OCI-LY7 (cell line): ENCODE measurements around the gene P2RY8. TPM values are rescaled to one million over a fixed set of nuclear protein-coding genes. Genes with fewer than 3 reads are reported as not detected.

Experiments used
- BruUV-seq: library from RNA; stranded (reverse); fragments of 400-500 nt; replicated peaks from 2 replicates; lab custom pipeline; 2021; lab: Mats Ljungman, UMichigan
- CTCF ChIA-PET: fragments of 300-600 bp; sonication (Branson Sonifier 250); formaldehyde crosslinking; loops from one replicate; lab custom pipeline; 2022; ENCODE audit warnings: antibody characterized with exemption; ENCODE audit not compliant: unreplicated experiment; lab: Charles Lee
- POLR2A ChIA-PET: fragments of 300-600 bp; sonication (Branson Sonifier 250); formaldehyde crosslinking; loops from one replicate; lab custom pipeline; 2022; ENCODE audit warnings: antibody characterized with exemption; lab: Charles Lee
- DNase-seq: peaks from one replicate; pipeline ENCODE4 v3.0.0-alpha.2; 2015; ENCODE audit warnings: low spot score
- H2AFZ ChIP-seq: fragments of 200-600 bp; sonication (generic), shearing (Covaris generic); 2 replicates; pipeline ENCODE4 v1.6.1; 2014; ENCODE audit warnings: mild to moderate bottlenecking, antibody characterized with exemption, low read length, moderate library complexity
- H3K27ac ChIP-seq: fragments of 200-600 bp; sonication (generic); 2 replicates; pipeline ENCODE4 v1.5.1; 2014; ENCODE audit warnings: mixed run types, low read depth, mild to moderate bottlenecking, moderate library complexity, low read length, inconsistent platforms; ENCODE audit not compliant: poor library complexity, severe bottlenecking
- H3K36me3 ChIP-seq: fragments of 200-600 bp; sonication (generic); 2 replicates; pipeline ENCODE4 v1.6.1; 2014; ENCODE audit warnings: mild to moderate bottlenecking, antibody characterized with exemption, low read length, moderate library complexity, mixed read lengths; ENCODE audit not compliant: insufficient read depth
- H3K4me1 ChIP-seq: fragments of 200-600 bp; sonication (generic); 2 replicates; pipeline ENCODE4 v1.5.1; 2014; ENCODE audit warnings: mild to moderate bottlenecking, low read length; ENCODE audit not compliant: insufficient read depth, poor library complexity, severe bottlenecking
- H3K4me2 ChIP-seq: fragments of 200-600 bp; sonication (generic); 2 replicates; pipeline ENCODE4 v1.6.1; 2014; ENCODE audit warnings: mild to moderate bottlenecking, low read length
- H3K4me3 ChIP-seq: fragments of 200-600 bp; sonication (generic); 2 replicates; pipeline ENCODE4 v1.5.1; 2014; ENCODE audit warnings: mild to moderate bottlenecking, low read depth, low read length; ENCODE audit not compliant: poor library complexity, severe bottlenecking
- H3K79me2 ChIP-seq: fragments of 200-600 bp; sonication (generic); 2 replicates; pipeline ENCODE4 v1.6.1; 2016; ENCODE audit warnings: low read depth, mild to moderate bottlenecking, low read length, moderate library complexity, mixed read lengths; ENCODE audit not compliant: insufficient read depth
- H3K9me2 ChIP-seq: fragments of 200-600 bp; sonication (generic); 2 replicates; pipeline ENCODE4 v1.6.1; 2016; ENCODE audit warnings: mild to moderate bottlenecking, low read length, mixed read lengths; ENCODE audit not compliant: insufficient read depth
- H3K9me3 ChIP-seq: fragments of 200-600 bp; sonication (generic); 2 replicates; pipeline ENCODE4 v1.6.1; 2014; ENCODE audit warnings: mild to moderate bottlenecking, mixed run types, low read length, mixed read lengths
- H4K20me1 ChIP-seq: fragments of 200-600 bp; sonication (generic); 2 replicates; pipeline ENCODE4 v1.6.1; 2014; ENCODE audit warnings: mild to moderate bottlenecking, antibody characterized with exemption, low read length, moderate library complexity, mixed read lengths; ENCODE audit not compliant: insufficient read depth
- CTCF ChIP-seq: fragments of 200-600 bp; sonication (generic); conservative IDR thresholded peaks from 2 replicates; pipeline ENCODE4 v1.5.1; 2014; ENCODE audit warnings: mild to moderate bottlenecking, antibody characterized with exemption, low read length, moderate library complexity, mixed read lengths
- EZH2phosphoT487 ChIP-seq: fragments of 200-600 bp; sonication (generic); IDR thresholded peaks from 2 replicates; pipeline ENCODE4 v1.6.1; 2018; ENCODE audit warnings: low read depth, borderline replicate concordance, mild to moderate bottlenecking, mixed run types, antibody characterized with exemption, low read length, moderate library complexity, mixed read lengths
- intact Hi-C: fragments of 100-400 bp; cut with micrococcal nuclease; formaldehyde crosslinking; loops from one replicate; pipeline ENCODE4 v1.10.0; 2022; ENCODE audit not compliant: unreplicated experiment
- total RNA-seq, 2 experiments: library from RNA; depleted of rRNA in 1 of 2; stranded (reverse); fragments of >200 nt in 1 of 2; shearing (Covaris generic) in 1 of 2; gene quantifications; 2 replicates each; pipeline ENCODE4 v1.2.3, GENCODE V29; 2014 to 2022

Gene P2RY8
- total RNA-seq, 2 experiments from 2014 or later = 110 to 149 TPM

- DNase-seq = no peak
- peaks cover 52% of the 10 kb centered on the region for H3K79me2 ChIP-seq
Measured at GRCh38 chrX:1466232-1466661, 70.7 kb downstream of the P2RY8 start.

DNA sequence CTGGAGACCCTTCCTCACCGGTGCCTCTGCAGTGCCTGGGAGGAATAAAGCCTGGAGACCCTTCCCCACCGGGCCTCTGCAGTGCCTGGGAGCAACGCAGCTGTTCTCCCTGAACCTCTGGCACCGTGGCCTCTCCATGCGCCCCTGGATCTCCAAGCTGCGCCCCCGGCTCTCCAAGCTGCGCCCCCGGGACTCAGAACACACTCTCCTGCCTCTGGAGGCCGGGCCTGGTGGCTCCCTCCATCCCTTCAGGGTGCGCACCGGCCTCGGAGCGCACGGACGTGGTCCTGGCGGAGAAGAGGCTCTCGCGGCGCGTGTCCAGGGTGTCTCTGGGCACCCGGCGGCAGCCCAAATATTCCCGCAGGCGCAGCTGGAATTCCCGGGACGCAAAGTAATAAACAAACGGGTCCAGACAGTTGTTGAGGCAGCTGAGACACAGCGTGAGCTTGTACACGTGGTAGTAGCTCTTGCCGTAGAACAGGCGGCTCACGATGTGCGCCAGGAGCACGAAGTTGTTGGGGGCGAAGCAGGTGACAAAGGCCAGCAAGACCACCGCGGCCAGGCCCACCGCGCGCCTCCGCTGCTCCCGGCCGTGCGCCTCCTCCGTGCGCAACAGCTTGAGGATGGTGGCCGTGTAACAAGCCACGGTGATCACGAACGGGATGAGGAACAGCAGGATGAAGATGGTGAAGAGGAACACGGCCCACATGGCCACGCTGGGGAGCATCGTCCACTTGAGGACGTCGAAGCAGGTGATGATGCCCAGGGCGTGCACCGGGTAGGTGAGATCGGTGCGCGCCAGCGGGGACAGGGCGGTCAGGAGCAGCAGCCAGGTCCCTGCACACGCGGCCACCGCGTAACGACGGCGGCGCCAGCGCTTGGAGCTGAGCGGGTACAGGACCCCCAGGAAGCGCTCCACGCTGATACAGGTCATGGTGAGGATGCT is 71.4 kb downstream of the P2RY8 start:
- DNase-seq = no peak
- H3K9me3 ChIP-seq = no peaks in the 10 kb centered on the region
- no peaks in the 10 kb centered on the region for H4K20me1 ChIP-seq
- POLR2A ChIA-PET = no interaction called here
- H3K4me1 ChIP-seq = peaks cover 74% of the 10 kb centered on the region
- H3K4me3 ChIP-seq = no peak overlapping the region
- no peaks in the 10 kb centered on the region for H3K9me2 ChIP-seq
- TF ChIP-seq EZH2phosphoT487 = no peak
- no peak for TF ChIP-seq CTCF
- peaks cover 57% of the 10 kb centered on the region for H3K36me3 ChIP-seq
- H3K4me2 ChIP-seq = no peak overlapping the region
- peak overlapping the region; percentile 97 for H3K27ac ChIP-seq
- H2AFZ ChIP-seq = no peak overlapping the region
- H3K79me2 ChIP-seq = peaks cover 45% of the 10 kb centered on the region
- BruUV-seq = no TSS peak
- intact Hi-C loops = no loop called here
- CTCF ChIA-PET = no interaction called here

More at GRCh38 chrX:1466232-1466661, 70.7 kb downstream of the P2RY8 start:
- ChIA-PET POLR2A (no interaction called here), CTCF (no interaction called here)
- Histone ChIP-seq H4K20me1 (no peaks in the 10 kb centered on the region), H2AFZ (no peak overlapping the region), H3K4me1 (peaks cover 81% of the 10 kb centered on the region), H3K4me3 (peak overlapping the region; percentile 55), H3K36me3 (peaks cover 57% of the 10 kb centered on the region), H3K4me2 (peak overlapping the region; percentile 71; the same call in 1 of the 2 replicates), H3K9me3 (no peaks in the 10 kb centered on the region), H3K9me2 (no peaks in the 10 kb centered on the region), H3K27ac (peak overlapping the region; percentile 97)
- no TSS peak for BruUV-seq
- TF ChIP-seq EZH2phosphoT487 (no peak), CTCF (no peak)
- intact Hi-C loops = no loop called here

- Histone ChIP-seq H2AFZ (no peak overlapping the region), H3K4me3 (no peak overlapping the region), H3K4me2 (no peak overlapping the region), H3K36me3 (peaks cover 57% of the 10 kb centered on the region), H3K79me2 (peaks cover 39% of the 10 kb centered on the region; the same call in 1 of the 2 replicates), H3K27ac (peak overlapping the region; percentile 20), H3K9me2 (no peaks in the 10 kb centered on the region), H3K9me3 (no peaks in the 10 kb centered on the region), H4K20me1 (no peaks in the 10 kb centered on the region), H3K4me1 (peaks cover 68% of the 10 kb centered on the region)
- ChIA-PET POLR2A (no interaction called here), CTCF (no interaction called here)
- intact Hi-C loops = no loop called here
- DNase-seq = no peak
- BruUV-seq = no TSS peak
- TF ChIP-seq CTCF = no peak
- no peak for TF ChIP-seq EZH2phosphoT487
Measured at GRCh38 chrX:1464971-1465285, 72.1 kb downstream of the P2RY8 start.
